K562 (cell line): ENCODE measurements around the gene SLC24A3. TPM values are rescaled to one million over a fixed set of nuclear protein-coding genes. Genes with fewer than 3 reads are reported as not detected.

Source experiments
- ATAC-seq: fragments of 200-7000 bp; cut with Tn5 transposase; 3 replicates; pipeline ENCODE4 v1.9.1; 2020; ENCODE audit warnings: moderate library complexity
- BruUV-seq: library from RNA; stranded (reverse); fragments of 400-500 nt; replicated peaks from 2 replicates; lab custom pipeline; 2021; lab: Mats Ljungman, UMichigan
- CTCF ChIA-PET: fragments of 300-600 bp; formaldehyde crosslinking; extraction: SDS; loops from one replicate; lab custom pipeline; 2021; ENCODE audit warnings: low intra/inter-chr PET ratio; lab: Yijun Ruan, JAX
- POLR2A ChIA-PET: fragments of 300-600, 350-650 bp; sonication (Branson Sonifier 250); formaldehyde crosslinking; extraction: SDS; loops from one replicate; lab custom pipeline; 2021; ENCODE audit warnings: antibody characterized with exemption, inconsistent platforms; lab: Yijun Ruan, JAX
- DNase-seq, 4 experiments: peaks; one replicate each; pipeline versions ENCODE4 v3.0.0 to v3.0.0-alpha.2; 2011 to 2018; ENCODE audit warnings: low spot score in 3 of 4, mixed read lengths in 3 of 4; ENCODE audit errors: extremely low read depth in 1 of 4
- FAIRE-seq: peaks from 2 replicates; lab custom pipeline; 2011; peaks lifted over from hg19 to GRCh38; lab: Jason Lieb, UNC
- H2AFZ ChIP-seq: 2 replicates; pipeline ENCODE4 v1.6.0; 2011; ENCODE audit warnings: low read depth, low read length, control low read depth, inconsistent platforms
- H3K27ac ChIP-seq: fragments of 200-600 bp; 3 replicates; pipeline ENCODE4 v1.8.0; 2011; ENCODE audit warnings: low read depth, mild to moderate bottlenecking, control low read depth, inconsistent platforms, low read length, moderate library complexity, mixed read lengths; ENCODE audit errors: extremely low read depth
- H3K27me3 ChIP-seq, 2 experiments: fragments of 300-600 bp in 1 of 2; 2 replicates in 1 of 2; 3 replicates in 1 of 2; pipeline versions ENCODE4 v1.6.0 to v1.8.0; 2011; ENCODE audit warnings: inconsistent platforms in 2 of 2, low read length in 2 of 2, mild to moderate bottlenecking in 1 of 2, mixed read lengths in 1 of 2, moderate library complexity in 1 of 2; ENCODE audit not compliant: control insufficient read depth in 2 of 2, insufficient read depth in 2 of 2
- H3K36me3 ChIP-seq: fragments of 300-600 bp; 3 replicates; pipeline ENCODE4 v1.8.0; 2011; ENCODE audit warnings: mild to moderate bottlenecking, low read length, inconsistent platforms; ENCODE audit not compliant: control insufficient read depth, insufficient read depth
- H3K4me1 ChIP-seq, 2 experiments: fragments of 200-600 bp in 1 of 2; replicated peaks in 1 of 2; 2 replicates in 1 of 2; 3 replicates in 1 of 2; pipeline versions ENCODE4 v1.5.1 to v1.8.0; 2011; ENCODE audit warnings: inconsistent platforms in 2 of 2, low read length in 2 of 2, mild to moderate bottlenecking in 1 of 2, mixed read lengths in 1 of 2, moderate library complexity in 1 of 2; ENCODE audit not compliant: control insufficient read depth in 2 of 2, insufficient read depth in 2 of 2
- H3K4me2 ChIP-seq: 2 replicates; pipeline ENCODE4 v1.6.1; 2011; ENCODE audit warnings: low read length, control low read depth, inconsistent platforms, mixed read lengths; ENCODE audit not compliant: insufficient read depth
- H3K4me3 ChIP-seq: fragments of 200-600 bp; sonication (generic), shearing (Covaris generic); 2 replicates; pipeline ENCODE4 v1.5.1; 2016; ENCODE audit warnings: control low read depth, inconsistent platforms
- H3K79me2 ChIP-seq: fragments of 200-600 bp; 3 replicates; pipeline ENCODE4 v1.8.0; 2011; ENCODE audit warnings: low read length, inconsistent platforms; ENCODE audit not compliant: control insufficient read depth, insufficient read depth
- H3K9ac ChIP-seq, 2 experiments: 2 replicates each; pipeline versions ENCODE4 v1.6.0 to v1.6.1; 2011; ENCODE audit warnings: low read depth in 2 of 2, low read length in 2 of 2, control low read depth in 1 of 2, inconsistent platforms in 1 of 2, mild to moderate bottlenecking in 1 of 2, mixed read lengths in 1 of 2; ENCODE audit not compliant: insufficient read depth in 1 of 2
- H3K9me1 ChIP-seq: one replicate; pipeline ENCODE4 v1.6.0; 2011; ENCODE audit warnings: inconsistent platforms, mild to moderate bottlenecking, low read length, moderate library complexity; ENCODE audit not compliant: control insufficient read depth, insufficient read depth
- H3K9me3 ChIP-seq: replicated peaks from 2 replicates; pipeline ENCODE4 v1.5.1; 2011; ENCODE audit warnings: low read depth, low read length, inconsistent platforms; ENCODE audit not compliant: control insufficient read depth, insufficient read depth
- H4K20me1 ChIP-seq: replicated peaks from 2 replicates; pipeline ENCODE4 v1.6.1; 2011; ENCODE audit warnings: low read length, inconsistent platforms, mixed read lengths; ENCODE audit not compliant: control insufficient read depth, insufficient read depth
- HIVEP1 ChIP-seq: fragments of 250-450 bp; sonication (Bioruptor Pico); IDR thresholded peaks from 2 replicates; pipeline ENCODE4 v1.4.0; 2020; ENCODE audit warnings: mild to moderate bottlenecking
- HNRNPUL1 ChIP-seq: fragments of 200-400 bp; formaldehyde crosslinking; IDR thresholded peaks from 2 replicates; pipeline ENCODE4 v1.6.1; 2017; ENCODE audit warnings: low read length
- KLF6 ChIP-seq: fragments of 250-450 bp; sonication (Bioruptor Pico); IDR thresholded peaks from 2 replicates; pipeline ENCODE4 v1.4.0; 2020; ENCODE audit warnings: mild to moderate bottlenecking, moderate library complexity, borderline replicate concordance
- RBM34 ChIP-seq: fragments of 200-400 bp; formaldehyde crosslinking; IDR thresholded peaks from 2 replicates; pipeline ENCODE4 v1.6.1; 2018; ENCODE audit warnings: low read length, borderline replicate concordance; ENCODE audit not compliant: insufficient read depth
- ZNF445 ChIP-seq: fragments of 250-450 bp; sonication (Bioruptor Pico); IDR thresholded peaks from 2 replicates; pipeline ENCODE4 v1.4.0; 2020; ENCODE audit warnings: low read depth, mild to moderate bottlenecking, moderate library complexity
- WGBS: fragments of 100-300 bp; shearing (Covaris generic); methylation state at CpG from one replicate; pipeline ENCODE4 v1.1.6; 2016; ENCODE audit warnings: low coverage, mixed read lengths; ENCODE audit not compliant: insufficient coverage; ENCODE audit errors: missing lambda C conversion rate; 5-methylcytosine and 5-hydroxymethylcytosine counted together
- in situ Hi-C: fragments of 300-500 bp; cut with MboI; formaldehyde crosslinking; loops from 4 replicates; pipeline ENCODE4 v1.15.0; 2018; ENCODE audit warnings: inconsistent platforms, mixed read lengths
- intact Hi-C: fragments of 100-400 bp; cut with micrococcal nuclease; formaldehyde crosslinking; loops from 2 replicates; pipeline ENCODE4 v1.14.2; 2022
- polyA plus RNA-seq, 8 experiments: library from polyadenylated mRNA; depleted of rRNA in 4 of 8; stranded (reverse) in 5 of 8; unstranded in 3 of 8; fragments of >200 nt; fragmentation: Nextera tagmentation in 2 of 8; fragmentation: Illumina TruSeq in 1 of 8; extraction: Ambion mirVana in 2 of 8; extraction: Trizol in 1 of 8; gene quantifications; 2 replicates each; pipeline versions ENCODE4 v1.2.1 to v1.2.3, GENCODE V29; 2011 to 2014; ENCODE audit warnings: inconsistent platforms in 1 of 8, missing spikeins in 1 of 8
- total RNA-seq, 7 experiments: library from RNA; depleted of rRNA in 6 of 7; stranded (reverse); fragments of >200 nt in 6 of 7; fragmentation: Illumina TruSeq in 2 of 7; extraction: Trizol in 2 of 7; gene quantifications; 2 replicates each; pipeline versions ENCODE4 v1.2.1 to v1.2.3, GENCODE V29; 2011 to 2021; ENCODE audit warnings: low replicate concordance in 1 of 7
- TF ChIP-seq, protein P1 (sequence below), 2 experiments: fragments of 450-650 bp; IDR thresholded peaks; 2 replicates each; pipeline ENCODE4 v1.6.1; 2016
- TF ChIP-seq, protein P2 (sequence below): sonication (generic); formaldehyde crosslinking; IDR thresholded peaks from 2 replicates; pipeline ENCODE4 v1.4.0; 2020; ENCODE audit warnings: mild to moderate bottlenecking, missing genetic modification reagents
- TF ChIP-seq, protein P3 (sequence below): fragments of 200-800 bp; sonication (Bioruptor generic); IDR thresholded peaks from 2 replicates; pipeline ENCODE4 v1.6.1; 2016; ENCODE audit warnings: missing genetic modification characterization, missing compliant biosample characterization

Gene SLC24A3
- total and polyA plus RNA-seq, 9 of the 15 experiments (the other 6 are each of a cell fraction or from before 2014, with no cell fraction given), result not detected

DNA sequence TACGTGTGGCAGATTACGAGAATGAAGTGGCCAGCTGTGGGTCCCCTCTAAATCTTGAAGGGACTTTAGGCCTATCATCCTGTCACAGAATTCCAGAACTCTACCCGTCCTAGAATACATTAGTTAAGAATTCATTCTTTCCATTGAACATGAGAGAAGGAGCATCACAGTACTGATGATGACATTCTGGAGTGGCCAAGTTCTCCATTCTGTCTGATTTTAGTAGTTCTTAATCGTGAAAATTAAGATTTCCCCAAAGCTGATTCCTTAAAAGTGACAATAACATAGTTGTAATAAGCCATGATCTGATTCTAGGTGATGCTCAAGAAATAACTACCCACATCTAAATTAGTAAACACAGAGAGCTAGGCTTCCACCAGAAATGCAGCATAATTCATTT lies 510.6 kb downstream of the SLC24A3 start:
- Histone ChIP-seq H3K27me3 (no peaks in the 10 kb centered on the region; a peak in 1 of 5 replicates), H3K9me3 (no peaks in the 10 kb centered on the region), H3K79me2 (no peaks in the 10 kb centered on the region), H2AFZ (no peak overlapping the region), H3K27ac (no peak overlapping the region)
- FAIRE-seq (no peak), ATAC-seq (no peak)
- CTCF ChIA-PET, result no interaction called here
- TF ChIP-seq HNRNPUL1 (no peak), ZNF445 (no peak), RBM34 (no peak), KLF6 (no peak), HIVEP1 (CRISPR knock-in tag) (no peak)
- TF ChIP-seq, protein P1, sequence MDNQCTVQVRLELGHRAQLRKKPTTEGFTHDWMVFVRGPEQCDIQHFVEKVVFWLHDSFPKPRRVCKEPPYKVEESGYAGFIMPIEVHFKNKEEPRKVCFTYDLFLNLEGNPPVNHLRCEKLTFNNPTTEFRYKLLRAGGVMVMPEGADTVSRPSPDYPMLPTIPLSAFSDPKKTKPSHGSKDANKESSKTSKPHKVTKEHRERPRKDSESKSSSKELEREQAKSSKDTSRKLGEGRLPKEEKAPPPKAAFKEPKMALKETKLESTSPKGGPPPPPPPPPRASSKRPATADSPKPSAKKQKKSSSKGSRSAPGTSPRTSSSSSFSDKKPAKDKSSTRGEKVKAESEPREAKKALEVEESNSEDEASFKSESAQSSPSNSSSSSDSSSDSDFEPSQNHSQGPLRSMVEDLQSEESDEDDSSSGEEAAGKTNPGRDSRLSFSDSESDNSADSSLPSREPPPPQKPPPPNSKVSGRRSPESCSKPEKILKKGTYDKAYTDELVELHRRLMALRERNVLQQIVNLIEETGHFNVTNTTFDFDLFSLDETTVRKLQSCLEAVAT (IDR thresholded peaks at IDR 0.05), result no peak
- TF ChIP-seq, protein P2, sequence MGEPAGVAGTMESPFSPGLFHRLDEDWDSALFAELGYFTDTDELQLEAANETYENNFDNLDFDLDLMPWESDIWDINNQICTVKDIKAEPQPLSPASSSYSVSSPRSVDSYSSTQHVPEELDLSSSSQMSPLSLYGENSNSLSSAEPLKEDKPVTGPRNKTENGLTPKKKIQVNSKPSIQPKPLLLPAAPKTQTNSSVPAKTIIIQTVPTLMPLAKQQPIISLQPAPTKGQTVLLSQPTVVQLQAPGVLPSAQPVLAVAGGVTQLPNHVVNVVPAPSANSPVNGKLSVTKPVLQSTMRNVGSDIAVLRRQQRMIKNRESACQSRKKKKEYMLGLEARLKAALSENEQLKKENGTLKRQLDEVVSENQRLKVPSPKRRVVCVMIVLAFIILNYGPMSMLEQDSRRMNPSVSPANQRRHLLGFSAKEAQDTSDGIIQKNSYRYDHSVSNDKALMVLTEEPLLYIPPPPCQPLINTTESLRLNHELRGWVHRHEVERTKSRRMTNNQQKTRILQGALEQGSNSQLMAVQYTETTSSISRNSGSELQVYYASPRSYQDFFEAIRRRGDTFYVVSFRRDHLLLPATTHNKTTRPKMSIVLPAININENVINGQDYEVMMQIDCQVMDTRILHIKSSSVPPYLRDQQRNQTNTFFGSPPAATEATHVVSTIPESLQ, result no peak
- TF ChIP-seq, protein P3, sequence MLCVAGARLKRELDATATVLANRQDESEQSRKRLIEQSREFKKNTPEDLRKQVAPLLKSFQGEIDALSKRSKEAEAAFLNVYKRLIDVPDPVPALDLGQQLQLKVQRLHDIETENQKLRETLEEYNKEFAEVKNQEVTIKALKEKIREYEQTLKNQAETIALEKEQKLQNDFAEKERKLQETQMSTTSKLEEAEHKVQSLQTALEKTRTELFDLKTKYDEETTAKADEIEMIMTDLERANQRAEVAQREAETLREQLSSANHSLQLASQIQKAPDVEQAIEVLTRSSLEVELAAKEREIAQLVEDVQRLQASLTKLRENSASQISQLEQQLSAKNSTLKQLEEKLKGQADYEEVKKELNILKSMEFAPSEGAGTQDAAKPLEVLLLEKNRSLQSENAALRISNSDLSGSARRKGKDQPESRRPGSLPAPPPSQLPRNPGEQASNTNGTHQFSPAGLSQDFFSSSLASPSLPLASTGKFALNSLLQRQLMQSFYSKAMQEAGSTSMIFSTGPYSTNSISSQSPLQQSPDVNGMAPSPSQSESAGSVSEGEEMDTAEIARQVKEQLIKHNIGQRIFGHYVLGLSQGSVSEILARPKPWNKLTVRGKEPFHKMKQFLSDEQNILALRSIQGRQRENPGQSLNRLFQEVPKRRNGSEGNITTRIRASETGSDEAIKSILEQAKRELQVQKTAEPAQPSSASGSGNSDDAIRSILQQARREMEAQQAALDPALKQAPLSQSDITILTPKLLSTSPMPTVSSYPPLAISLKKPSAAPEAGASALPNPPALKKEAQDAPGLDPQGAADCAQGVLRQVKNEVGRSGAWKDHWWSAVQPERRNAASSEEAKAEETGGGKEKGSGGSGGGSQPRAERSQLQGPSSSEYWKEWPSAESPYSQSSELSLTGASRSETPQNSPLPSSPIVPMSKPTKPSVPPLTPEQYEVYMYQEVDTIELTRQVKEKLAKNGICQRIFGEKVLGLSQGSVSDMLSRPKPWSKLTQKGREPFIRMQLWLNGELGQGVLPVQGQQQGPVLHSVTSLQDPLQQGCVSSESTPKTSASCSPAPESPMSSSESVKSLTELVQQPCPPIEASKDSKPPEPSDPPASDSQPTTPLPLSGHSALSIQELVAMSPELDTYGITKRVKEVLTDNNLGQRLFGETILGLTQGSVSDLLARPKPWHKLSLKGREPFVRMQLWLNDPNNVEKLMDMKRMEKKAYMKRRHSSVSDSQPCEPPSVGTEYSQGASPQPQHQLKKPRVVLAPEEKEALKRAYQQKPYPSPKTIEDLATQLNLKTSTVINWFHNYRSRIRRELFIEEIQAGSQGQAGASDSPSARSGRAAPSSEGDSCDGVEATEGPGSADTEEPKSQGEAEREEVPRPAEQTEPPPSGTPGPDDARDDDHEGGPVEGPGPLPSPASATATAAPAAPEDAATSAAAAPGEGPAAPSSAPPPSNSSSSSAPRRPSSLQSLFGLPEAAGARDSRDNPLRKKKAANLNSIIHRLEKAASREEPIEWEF (CRISPR knock-in tag), result no peak
- TF ChIP-seq, all 486 proteins: peak for 0
- Histone ChIP-seq H3K36me3 (no peaks in the 10 kb centered on the region), H3K9me1 (no peaks in the 10 kb centered on the region), H3K9ac (no peak overlapping the region), H3K4me2 (no peak overlapping the region), H3K4me3 (no peak overlapping the region), H4K20me1 (no peaks in the 10 kb centered on the region), H3K4me1 (no peaks in the 10 kb centered on the region)
- 0% methylated on average over 4 of the region's 4 CpGs for WGBS
- in situ Hi-C loops, result no loop called here
- POLR2A ChIA-PET, result no interaction called here
- intact Hi-C loops, result no loop called here
- no TSS peak for BruUV-seq
- no peak for DNase-seq
